Subcutaneous adipose tissue (tissue), 4 donors: ENCODE data around the gene NAB1. TPM values are rescaled to one million over a fixed set of nuclear protein-coding genes. Genes with fewer than 3 reads are reported as not detected.

Experiments used
- CTCF ChIP-seq: fragments of 450-650 bp; IDR thresholded peaks from one replicate; pipeline ENCODE4 v1.5.1; 2016; ENCODE audit warnings: low read depth, mild to moderate bottlenecking, control low read depth, antibody characterized with exemption, moderate library complexity
- total RNA-seq, 4 donors: library from RNA; depleted of rRNA; stranded (reverse); fragments of >200 nt; gene quantifications; one replicate each; pipeline ENCODE4 v1.1.0, GENCODE V29; 2016

The NAB1 gene
- total RNA-seq, 4 donors from 2014 or later: 45.2 to 60.1 (median 56.3) TPM

- no peak for TF ChIP-seq CTCF
Measured at GRCh38 chr2:190679391-190679790, 30.5 kb downstream of the NAB1 start.

GRCh38 chr2:190679813-190680591 lies 31.1 kb downstream of the NAB1 start:
- no peak for TF ChIP-seq CTCF

- TF ChIP-seq CTCF: no peak
Measured at GRCh38 chr2:190682168-190682567, 33.3 kb downstream of the NAB1 start.

GRCh38 chr2:190683802-190684201 lies 34.9 kb downstream of the NAB1 start:
- TF ChIP-seq CTCF: no peak

GRCh38 chr2:190684931-190685330 lies 36.0 kb downstream of the NAB1 start:
- TF ChIP-seq CTCF: no peak

- TF ChIP-seq CTCF: no peak
Measured at GRCh38 chr2:190685333-190685732, 36.5 kb downstream of the NAB1 start.

- TF ChIP-seq CTCF: no peak
Measured at GRCh38 chr2:190693533-190694232, 44.8 kb downstream of the NAB1 start.
